AG10803 (cell line): Measurements from ENCODE around the gene GMPR.

Source experiments
- DNase-seq: peaks from one replicate; pipeline ENCODE4 v3.0.0; 2010; ENCODE audit warnings: low read depth
- H3K4me3 ChIP-seq: 2 replicates; pipeline ENCODE4 v1.5.1; 2011; ENCODE audit warnings: mild to moderate bottlenecking, low read length, control low read depth
- CTCF ChIP-seq: conservative IDR thresholded peaks from 2 replicates; pipeline ENCODE4 v1.5.1; 2011; ENCODE audit warnings: mild to moderate bottlenecking, low read length, control low read depth, inconsistent platforms

Gene GMPR

GRCh38 chr6:16238057-16238962 lies at the start of gene GMPR:
GMPR (plus strand) TSS chr6:16238587; CDS start chr6:16238694, 107 bp downstream.
- DNase-seq = peak; percentile 52
- peak within 1 kb of the TSS; percentile 73 for H3K4me3 ChIP-seq
- no peak for TF ChIP-seq CTCF

- no peak for TF ChIP-seq CTCF
- DNase-seq = no peak
- H3K4me3 ChIP-seq = no peak overlapping the region
Observed at GRCh38 chr6:16190214-16190613, 48.2 kb upstream of the GMPR start.

GRCh38 chr6:16196260-16196983 lies 42.0 kb upstream of the GMPR start:
- TF ChIP-seq CTCF = no peak
- no peak overlapping the region for H3K4me3 ChIP-seq
- no peak for DNase-seq

GRCh38 chr6:16196984-16197546 lies 41.3 kb upstream of the GMPR start:
- H3K4me3 ChIP-seq = no peak overlapping the region
- DNase-seq = no peak
- TF ChIP-seq CTCF = no peak

- no peak for TF ChIP-seq CTCF
- H3K4me3 ChIP-seq = no peak overlapping the region
- no peak for DNase-seq
Observed at GRCh38 chr6:16198061-16198705, 40.2 kb upstream of the GMPR start.

- H3K4me3 ChIP-seq = no peak overlapping the region
- TF ChIP-seq CTCF = no peak
- DNase-seq = no peak
Observed at GRCh38 chr6:16199804-16200203, 38.6 kb upstream of the GMPR start.
